ENCODE measurements around the gene ATP1A2.

- TF ChIP-seq POLR2A (IDR thresholded peaks at IDR 0.05; ENCODE audit: low read depth, low read length) (no peak), POLR2AphosphoS5 (IDR thresholded peaks at IDR 0.05; ENCODE audit: low read depth, low read length) (no peak), TAF1 (IDR thresholded peaks at IDR 0.05; ENCODE audit: borderline replicate concordance, low read depth, low read length) (no peak)
Observed at GRCh38 chr1:160082487-160082886, 33.1 kb upstream of the ATP1A2 start.
